ENCODE measurements around the gene TRIM7.

TRIM7 gene

DNA sequence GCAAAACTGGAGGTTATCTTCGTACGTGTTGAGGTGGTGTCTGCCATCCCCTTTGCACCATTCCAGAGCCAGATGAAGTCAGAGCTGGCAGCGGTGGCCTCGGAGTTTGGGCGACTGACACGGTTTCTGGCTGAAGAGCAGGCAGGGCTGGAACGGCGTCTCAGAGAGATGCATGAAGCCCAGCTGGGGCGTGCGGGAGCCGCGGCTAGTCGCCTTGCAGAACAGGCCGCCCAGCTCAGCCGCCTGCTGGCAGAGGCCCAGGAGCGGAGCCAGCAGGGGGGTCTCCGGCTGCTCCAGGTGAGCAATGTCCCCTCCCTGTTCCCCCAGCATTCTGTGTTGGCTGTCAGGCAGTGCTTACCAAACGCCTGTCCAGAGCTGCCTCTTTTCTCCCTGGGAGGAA is 27.6 kb upstream of the TRIM7 start:
- H3K4me3 ChIP-seq (replicated peaks; ENCODE audit: low read depth, low read length), result no peak overlapping the region

DNA sequence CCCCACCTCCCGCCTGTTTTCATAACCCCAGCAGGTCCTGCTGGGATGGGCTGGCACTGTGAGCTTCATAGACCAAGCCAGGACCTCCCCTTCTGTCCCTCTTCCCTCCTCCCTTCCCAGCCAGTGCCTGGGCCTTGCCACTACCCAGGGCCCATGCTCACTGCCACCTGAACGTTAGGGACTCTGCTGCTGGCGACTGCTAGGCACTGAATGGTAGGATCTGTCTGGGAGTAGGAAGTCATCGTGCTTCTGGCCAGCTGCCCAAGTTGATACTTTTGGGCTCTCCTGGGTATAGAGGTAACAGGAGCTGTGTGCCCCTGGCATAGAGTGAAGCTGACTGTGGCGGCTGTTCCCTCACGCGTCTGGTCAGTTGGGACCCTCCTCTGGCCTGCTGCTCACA is 26.4 kb upstream of the TRIM7 start:
- TF ChIP-seq, protein P1, sequence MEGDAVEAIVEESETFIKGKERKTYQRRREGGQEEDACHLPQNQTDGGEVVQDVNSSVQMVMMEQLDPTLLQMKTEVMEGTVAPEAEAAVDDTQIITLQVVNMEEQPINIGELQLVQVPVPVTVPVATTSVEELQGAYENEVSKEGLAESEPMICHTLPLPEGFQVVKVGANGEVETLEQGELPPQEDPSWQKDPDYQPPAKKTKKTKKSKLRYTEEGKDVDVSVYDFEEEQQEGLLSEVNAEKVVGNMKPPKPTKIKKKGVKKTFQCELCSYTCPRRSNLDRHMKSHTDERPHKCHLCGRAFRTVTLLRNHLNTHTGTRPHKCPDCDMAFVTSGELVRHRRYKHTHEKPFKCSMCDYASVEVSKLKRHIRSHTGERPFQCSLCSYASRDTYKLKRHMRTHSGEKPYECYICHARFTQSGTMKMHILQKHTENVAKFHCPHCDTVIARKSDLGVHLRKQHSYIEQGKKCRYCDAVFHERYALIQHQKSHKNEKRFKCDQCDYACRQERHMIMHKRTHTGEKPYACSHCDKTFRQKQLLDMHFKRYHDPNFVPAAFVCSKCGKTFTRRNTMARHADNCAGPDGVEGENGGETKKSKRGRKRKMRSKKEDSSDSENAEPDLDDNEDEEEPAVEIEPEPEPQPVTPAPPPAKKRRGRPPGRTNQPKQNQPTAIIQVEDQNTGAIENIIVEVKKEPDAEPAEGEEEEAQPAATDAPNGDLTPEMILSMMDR (IDR thresholded peaks at IDR 0.05; ENCODE audit: low read depth, low read length, missing control alignments), result no peak
- no peak overlapping the region for H3K4me3 ChIP-seq (replicated peaks; ENCODE audit: low read depth, low read length)
- DNase-seq (ENCODE audit: extremely low read depth, low read depth), result no peak

More for the DNA sequence above, 27.6 kb upstream of the TRIM7 start:
- TF ChIP-seq, protein P1 (IDR thresholded peaks at IDR 0.05; ENCODE audit: low read depth, low read length, missing control alignments), result no peak
- no peak for DNase-seq (ENCODE audit: extremely low read depth, low read depth)

DNA sequence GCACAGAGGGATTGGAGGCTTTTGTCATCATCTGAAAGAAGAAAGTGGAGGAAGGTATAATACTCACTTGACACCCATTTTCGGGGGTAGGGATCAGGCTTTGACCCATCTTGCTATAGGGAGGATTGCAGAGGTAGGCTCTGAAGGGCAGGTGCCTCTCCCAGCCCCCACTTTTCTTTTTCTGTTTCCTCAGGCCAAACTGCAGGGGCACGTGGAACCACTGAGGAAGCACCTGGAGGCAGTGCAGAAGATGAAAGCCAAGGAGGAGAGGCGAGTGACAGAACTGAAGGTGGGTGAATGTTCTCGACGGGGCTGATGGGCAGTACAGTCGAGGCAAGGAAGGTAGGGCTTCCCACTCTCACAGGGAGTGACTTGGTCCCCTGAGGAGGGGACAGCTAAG is 25.6 kb upstream of the TRIM7 start:
- TF ChIP-seq, protein P1 (IDR thresholded peaks at IDR 0.05; ENCODE audit: low read depth, low read length, missing control alignments), result no peak
- no peak for DNase-seq (ENCODE audit: extremely low read depth, low read depth)
- H3K4me3 ChIP-seq (replicated peaks; ENCODE audit: low read depth, low read length), result no peak overlapping the region

DNA sequence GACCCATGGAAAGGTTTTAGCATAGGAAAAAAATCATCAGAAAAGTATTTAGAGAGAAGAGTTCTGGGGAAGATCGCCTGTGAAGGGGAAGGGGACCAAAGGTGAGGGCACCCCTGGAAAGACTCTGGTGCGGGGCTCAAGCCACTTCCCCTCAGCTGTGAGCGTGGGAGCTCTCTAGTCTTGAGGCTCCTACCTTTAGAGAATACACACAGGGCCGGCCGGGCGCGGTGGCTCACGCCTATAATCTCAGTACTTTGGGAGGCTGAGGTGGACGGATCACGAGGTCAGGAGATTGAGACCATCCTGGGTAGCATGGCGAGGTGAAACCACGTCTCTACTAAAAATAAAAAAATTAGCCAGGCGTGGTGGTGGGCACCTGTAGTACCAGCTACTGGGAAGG is 25.0 kb upstream of the TRIM7 start:
- TF ChIP-seq, protein P1 (IDR thresholded peaks at IDR 0.05; ENCODE audit: low read depth, low read length, missing control alignments), result no peak
- DNase-seq (ENCODE audit: extremely low read depth, low read depth), result no peak
- no peak overlapping the region for H3K4me3 ChIP-seq (replicated peaks; ENCODE audit: low read depth, low read length)

DNA sequence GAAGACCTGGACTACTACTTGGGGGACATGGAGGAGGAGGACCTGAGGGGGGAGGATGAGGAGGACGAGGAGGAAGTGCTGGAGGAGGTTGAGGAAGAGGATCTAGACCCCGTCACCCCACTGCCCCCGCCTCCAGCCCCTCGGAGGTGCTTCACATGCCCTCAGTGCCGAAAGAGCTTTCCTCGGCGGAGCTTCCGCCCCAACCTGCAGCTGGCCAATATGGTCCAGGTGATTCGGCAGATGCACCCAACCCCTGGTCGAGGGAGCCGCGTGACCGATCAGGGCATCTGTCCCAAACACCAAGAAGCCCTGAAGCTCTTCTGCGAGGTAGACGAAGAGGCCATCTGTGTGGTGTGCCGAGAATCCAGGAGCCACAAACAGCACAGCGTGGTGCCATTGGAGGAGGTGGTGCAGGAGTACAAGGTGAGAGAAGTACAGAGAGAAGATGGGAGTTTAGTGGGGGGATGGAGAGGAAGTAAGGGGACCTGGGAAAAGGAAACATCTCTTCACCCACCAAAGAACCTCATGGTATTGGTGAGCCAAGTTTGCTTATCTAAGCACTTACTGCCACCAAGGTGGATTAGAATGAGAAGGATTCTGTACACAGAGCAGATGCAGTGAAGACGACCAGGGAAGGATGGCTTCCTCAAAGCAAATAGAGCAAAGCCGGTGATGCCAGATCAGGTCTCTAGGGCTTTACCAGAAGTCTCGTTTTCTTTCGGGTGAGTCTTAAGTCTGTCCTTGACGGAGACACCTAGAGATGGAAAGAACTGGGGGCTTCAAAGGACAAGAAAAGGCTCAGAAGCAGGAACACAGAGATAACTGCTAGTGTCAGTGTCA is 19.6 kb upstream of the TRIM7 start:
- no peak for DNase-seq (ENCODE audit: extremely low read depth, low read depth)

DNA sequence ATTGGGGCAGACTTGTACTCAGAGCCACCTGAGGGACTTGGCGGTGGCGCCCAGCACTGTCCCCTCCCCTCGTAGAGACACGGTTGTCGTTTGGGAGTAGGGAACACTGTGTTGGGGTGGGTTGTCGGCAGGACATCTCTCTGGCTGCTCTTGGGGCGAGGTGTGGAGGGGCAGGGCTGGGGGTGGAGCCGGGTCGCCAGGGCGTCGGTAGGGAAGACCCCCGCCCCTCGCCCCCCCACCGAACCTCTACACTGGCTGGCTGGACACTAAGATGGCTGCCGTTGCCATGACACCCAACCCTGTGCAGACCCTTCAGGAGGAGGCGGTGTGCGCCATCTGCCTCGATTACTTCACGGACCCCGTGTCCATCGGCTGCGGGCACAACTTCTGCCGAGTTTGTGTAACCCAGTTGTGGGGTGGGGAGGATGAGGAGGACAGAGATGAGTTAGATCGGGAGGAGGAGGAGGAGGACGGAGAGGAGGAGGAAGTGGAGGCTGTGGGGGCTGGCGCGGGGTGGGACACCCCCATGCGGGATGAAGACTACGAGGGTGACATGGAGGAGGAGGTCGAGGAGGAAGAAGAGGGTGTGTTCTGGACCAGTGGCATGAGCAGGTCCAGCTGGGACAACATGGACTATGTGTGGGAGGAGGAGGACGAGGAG is 18.9 kb upstream of the TRIM7 start:
- peak overlapping the region; percentile 79 for H3K4me3 ChIP-seq (replicated peaks; ENCODE audit: low read depth, low read length)
- TF ChIP-seq, protein P1 (IDR thresholded peaks at IDR 0.05; ENCODE audit: low read depth, low read length, missing control alignments), result no peak
- no peak for DNase-seq (ENCODE audit: extremely low read depth, low read depth)

More for the DNA sequence above, 19.6 kb upstream of the TRIM7 start:
- peak overlapping the region; percentile 79 for H3K4me3 ChIP-seq (replicated peaks; ENCODE audit: low read depth, low read length)
- TF ChIP-seq, protein P1 (IDR thresholded peaks at IDR 0.05; ENCODE audit: low read depth, low read length, missing control alignments), result no peak
